8988T (cell line): ENCODE measurements around the gene PRRG3.
A peak's percentile ranks its signal among the peaks of the same experiment; 100 is the strongest.

Experiments
- DNase-seq: peaks from one replicate; pipeline ENCODE4 v3.0.0; 2011

PRRG3 gene

DNA sequence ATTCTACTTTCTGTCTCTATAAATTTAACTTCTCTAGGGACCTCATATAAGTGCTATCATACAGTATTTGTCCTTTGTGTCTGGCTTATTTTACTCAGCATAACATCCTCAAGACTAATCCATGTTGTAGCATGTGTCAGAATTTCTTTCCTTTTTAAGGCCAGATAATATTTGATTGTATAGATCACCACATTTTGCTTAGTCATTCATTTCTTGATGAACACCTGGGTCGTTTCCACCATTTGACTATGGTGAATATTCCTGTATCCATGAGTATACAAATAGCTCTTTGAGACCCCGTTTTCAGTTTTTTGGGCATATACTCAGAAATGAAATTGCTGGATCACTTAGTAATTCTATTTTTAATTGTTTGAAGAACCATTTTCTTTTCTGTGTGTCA is 51.2 kb downstream of the PRRG3 start:
- no peak for DNase-seq

GRCh38 chrX:151750511-151750910 is 55.3 kb downstream of the PRRG3 start:
- DNase-seq, result no peak

GRCh38 chrX:151752847-151753246 is 57.6 kb downstream of the PRRG3 start:
- no peak for DNase-seq

GRCh38 chrX:151753313-151754046 is 58.2 kb downstream of the PRRG3 start:
- DNase-seq, result peak; percentile 57

DNA sequence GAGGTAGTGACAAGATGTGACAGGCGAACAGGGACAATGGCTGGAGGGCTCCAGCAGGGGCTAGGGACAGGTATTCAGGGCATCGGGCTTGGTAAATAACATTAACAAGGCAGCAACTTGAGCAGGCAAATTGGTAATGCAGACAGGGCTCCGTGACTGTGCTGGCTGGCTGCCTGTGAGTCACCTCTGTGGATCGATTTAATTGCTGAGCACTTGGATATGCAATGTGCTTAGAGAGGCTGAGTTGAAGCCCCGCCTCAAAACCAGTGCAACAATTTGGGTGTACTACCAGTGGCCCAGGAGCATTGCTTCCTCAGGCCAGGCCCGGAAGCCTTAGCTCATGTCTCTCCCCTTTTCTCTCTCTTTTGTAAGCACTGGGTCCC is 58.8 kb downstream of the PRRG3 start:
- no peak for DNase-seq

DNA sequence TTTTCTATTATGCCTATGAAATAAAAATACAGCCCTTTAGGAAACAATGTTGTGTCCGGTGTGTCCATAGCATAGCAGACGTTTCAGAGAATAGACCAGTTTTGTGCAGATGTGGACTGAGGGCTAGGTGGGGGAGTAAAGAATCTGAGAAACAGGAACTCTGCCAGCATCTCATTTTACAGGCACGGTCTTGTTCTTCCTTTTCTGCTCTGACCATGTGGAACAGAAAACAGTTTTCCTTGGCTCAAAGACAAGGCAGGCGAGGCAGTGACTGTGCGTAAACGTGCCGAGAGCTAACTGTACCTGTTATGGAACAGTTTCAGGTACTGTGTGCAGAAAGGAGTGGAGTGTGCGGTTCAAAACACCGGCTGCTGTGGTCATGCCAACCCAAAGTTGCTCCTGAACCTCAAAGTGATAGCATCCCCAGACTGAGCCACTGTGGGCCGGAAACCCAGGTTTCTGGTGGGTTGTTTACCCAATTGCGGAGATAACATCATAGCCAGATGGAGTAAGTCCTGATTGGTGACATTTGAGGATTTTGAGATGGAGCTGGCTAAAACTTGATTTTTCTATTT is 59.5 kb downstream of the PRRG3 start:
- no peak for DNase-seq
